ENCODE data around the gene ZNF300. TPM values are rescaled to one million over a fixed set of nuclear protein-coding genes. Genes with fewer than 3 reads are reported as not detected.

ZNF300 gene
- 1 to 10 TPM; 2.6 to 5.6 (median 4.6) TPM for total RNA-seq (2021; fragmentation: NEBNext Ultra II Directional; extraction: Animal tissue kit (Norgen Biotek cat#: 25700))
- long read RNA-seq, partial matches to known transcripts = 1 of 3 reads
- long read RNA-seq, other reads (novel, unspliced or antisense) = 0 of 3 reads

GRCh38 chr5:150904479-150905311 is at the start of gene ZNF300:
Gene ZNF300, minus strand, starts transcription at chr5:150904980. Its CDS starts 1,825 bp downstream, at chr5:150903155.
- Mint-ChIP-seq H3K27me3 (ENCODE audit: insufficient read depth) (peaks cover 4% of the 10 kb centered on the region), H3K4me1 (ENCODE audit: low read depth) (peaks cover 18% of the 10 kb centered on the region), H3K36me3 (ENCODE audit: low read depth) (peaks cover 57% of the 10 kb centered on the region), H3K9me3 (peaks cover 74% of the 10 kb centered on the region), H3K4me3 (peak within 1 kb of the TSS; percentile 96), H3K27ac (peak within 1 kb of the TSS; percentile 98)
- peak; percentile 94 for DNase-seq
- TF ChIP-seq, protein P1, sequence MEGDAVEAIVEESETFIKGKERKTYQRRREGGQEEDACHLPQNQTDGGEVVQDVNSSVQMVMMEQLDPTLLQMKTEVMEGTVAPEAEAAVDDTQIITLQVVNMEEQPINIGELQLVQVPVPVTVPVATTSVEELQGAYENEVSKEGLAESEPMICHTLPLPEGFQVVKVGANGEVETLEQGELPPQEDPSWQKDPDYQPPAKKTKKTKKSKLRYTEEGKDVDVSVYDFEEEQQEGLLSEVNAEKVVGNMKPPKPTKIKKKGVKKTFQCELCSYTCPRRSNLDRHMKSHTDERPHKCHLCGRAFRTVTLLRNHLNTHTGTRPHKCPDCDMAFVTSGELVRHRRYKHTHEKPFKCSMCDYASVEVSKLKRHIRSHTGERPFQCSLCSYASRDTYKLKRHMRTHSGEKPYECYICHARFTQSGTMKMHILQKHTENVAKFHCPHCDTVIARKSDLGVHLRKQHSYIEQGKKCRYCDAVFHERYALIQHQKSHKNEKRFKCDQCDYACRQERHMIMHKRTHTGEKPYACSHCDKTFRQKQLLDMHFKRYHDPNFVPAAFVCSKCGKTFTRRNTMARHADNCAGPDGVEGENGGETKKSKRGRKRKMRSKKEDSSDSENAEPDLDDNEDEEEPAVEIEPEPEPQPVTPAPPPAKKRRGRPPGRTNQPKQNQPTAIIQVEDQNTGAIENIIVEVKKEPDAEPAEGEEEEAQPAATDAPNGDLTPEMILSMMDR (IDR thresholded peaks at IDR 0.05) = no peak

DNA sequence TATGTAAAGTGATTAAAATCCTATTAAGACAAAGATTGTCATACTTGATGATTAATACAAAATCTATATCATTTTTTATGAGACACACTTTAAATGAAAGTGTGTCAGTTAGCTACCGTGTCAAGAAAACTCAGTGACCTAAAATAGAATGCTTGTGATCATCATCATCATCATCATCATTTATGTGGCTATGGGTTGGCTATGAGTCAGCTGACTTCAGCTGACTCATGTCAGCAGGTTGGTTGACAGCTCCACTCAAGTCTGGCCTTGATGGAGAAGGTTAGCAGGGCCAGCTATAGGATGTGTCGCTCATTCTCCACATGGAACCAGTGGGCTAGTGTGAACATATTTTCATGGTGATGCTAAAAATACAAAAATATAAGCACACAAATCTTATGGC is 43.8 kb upstream of the ZNF300 start:
- H3K27ac Mint-ChIP-seq = no peak overlapping the region
- H3K27me3 Mint-ChIP-seq (ENCODE audit: insufficient read depth) = 0 out of 2 replicates have a peak, but pooled peaks cover 4% of the 10 kb centered on the region
- H3K4me1 Mint-ChIP-seq (ENCODE audit: low read depth) = peaks cover 11% of the 10 kb centered on the region; the same call in 1 of the 2 replicates
- TF ChIP-seq, protein P1 (IDR thresholded peaks at IDR 0.05) = no peak
- no peak for DNase-seq
- H3K4me3 Mint-ChIP-seq = no peak overlapping the region
- peaks cover 99% of the 10 kb centered on the region for H3K9me3 Mint-ChIP-seq
- H3K36me3 Mint-ChIP-seq (ENCODE audit: low read depth) = peaks cover 37% of the 10 kb centered on the region

- Mint-ChIP-seq H3K36me3 (ENCODE audit: low read depth) (peaks cover 49% of the 10 kb centered on the region), H3K9me3 (peaks cover 96% of the 10 kb centered on the region), H3K27ac (no peak overlapping the region), H3K27me3 (ENCODE audit: insufficient read depth) (0 out of 2 replicates have a peak, but pooled peaks cover 4% of the 10 kb centered on the region), H3K4me3 (no peak overlapping the region), H3K4me1 (ENCODE audit: low read depth) (peaks cover 11% of the 10 kb centered on the region; the same call in 1 of the 2 replicates)
- DNase-seq = no peak
- TF ChIP-seq, protein P1 (IDR thresholded peaks at IDR 0.05) = no peak
Measured at GRCh38 chr5:150946351-150946905, 41.6 kb upstream of the ZNF300 start.

GRCh38 chr5:150945947-150946346 is 41.2 kb upstream of the ZNF300 start:
- Mint-ChIP-seq H3K36me3 (ENCODE audit: low read depth) (peaks cover 49% of the 10 kb centered on the region), H3K27ac (no peak overlapping the region), H3K4me1 (ENCODE audit: low read depth) (peaks cover 11% of the 10 kb centered on the region; the same call in 1 of the 2 replicates), H3K4me3 (no peak overlapping the region), H3K9me3 (peaks cover 94% of the 10 kb centered on the region), H3K27me3 (ENCODE audit: insufficient read depth) (0 out of 2 replicates have a peak, but pooled peaks cover 4% of the 10 kb centered on the region)
- TF ChIP-seq, protein P1 (IDR thresholded peaks at IDR 0.05) = no peak
- no peak for DNase-seq

- H3K4me1 Mint-ChIP-seq (ENCODE audit: low read depth) = peaks cover 11% of the 10 kb centered on the region; the same call in 1 of the 2 replicates
- DNase-seq = no peak
- peaks cover 94% of the 10 kb centered on the region for H3K9me3 Mint-ChIP-seq
- TF ChIP-seq, protein P1 (IDR thresholded peaks at IDR 0.05) = no peak
- H3K36me3 Mint-ChIP-seq (ENCODE audit: low read depth) = peaks cover 45% of the 10 kb centered on the region
- H3K27ac Mint-ChIP-seq = no peak overlapping the region
- H3K27me3 Mint-ChIP-seq (ENCODE audit: insufficient read depth) = 0 out of 2 replicates have a peak, but pooled peaks cover 4% of the 10 kb centered on the region
- H3K4me3 Mint-ChIP-seq = no peak overlapping the region
Measured at GRCh38 chr5:150945486-150945885, 40.7 kb upstream of the ZNF300 start.

All from HFFc6 (cell line).